Measurements from ENCODE around the gene APOL1. TPM values are rescaled to one million over a fixed set of nuclear protein-coding genes. Genes with fewer than 3 reads are reported as not detected.

Gene APOL1
- polyA plus RNA-seq, 3 donors = 8.3 to 14.9 (median 9.3) TPM

DNA sequence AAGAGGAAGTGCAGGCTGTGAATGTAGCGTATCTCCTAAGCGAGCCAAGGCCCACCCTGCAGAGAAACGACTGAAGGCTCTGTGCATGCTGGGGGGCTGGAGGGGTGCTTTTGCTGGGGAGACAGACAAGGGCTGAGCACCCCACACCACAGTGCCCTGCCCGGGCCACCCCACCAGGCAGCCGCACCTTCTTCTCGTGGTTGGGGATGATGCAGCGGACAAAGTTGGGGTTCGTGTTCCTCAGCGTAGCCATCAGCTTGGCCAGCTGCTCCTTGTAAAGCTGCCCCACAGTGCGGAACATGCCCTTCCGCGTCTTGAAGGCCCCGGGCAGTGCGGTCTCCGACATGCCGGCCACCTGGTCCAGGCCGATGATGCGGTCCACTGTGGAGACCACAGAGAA is 53.3 kb downstream of the APOL1 start:
- DNase-seq = no peak

DNA sequence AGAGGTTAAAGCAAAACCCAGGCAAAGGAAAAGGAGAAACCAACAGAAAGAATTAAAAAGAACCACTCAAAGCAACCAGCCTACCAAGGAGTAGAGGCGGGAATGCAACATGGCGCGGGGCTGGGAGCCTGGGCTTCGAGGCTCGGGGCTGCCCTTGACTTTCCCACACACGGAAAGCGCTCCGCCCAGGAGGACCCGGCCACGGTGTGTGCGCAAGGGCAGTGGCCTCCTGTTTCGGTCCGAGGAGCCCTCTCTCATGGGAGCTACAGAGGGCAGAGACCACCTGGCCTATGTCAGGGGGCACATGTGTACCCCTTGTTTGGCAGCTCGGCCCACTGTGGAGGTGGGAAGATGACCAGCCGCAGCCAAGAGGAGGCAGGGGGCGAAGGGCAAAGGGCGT is 55.9 kb downstream of the APOL1 start:
- DNase-seq = no peak

DNA sequence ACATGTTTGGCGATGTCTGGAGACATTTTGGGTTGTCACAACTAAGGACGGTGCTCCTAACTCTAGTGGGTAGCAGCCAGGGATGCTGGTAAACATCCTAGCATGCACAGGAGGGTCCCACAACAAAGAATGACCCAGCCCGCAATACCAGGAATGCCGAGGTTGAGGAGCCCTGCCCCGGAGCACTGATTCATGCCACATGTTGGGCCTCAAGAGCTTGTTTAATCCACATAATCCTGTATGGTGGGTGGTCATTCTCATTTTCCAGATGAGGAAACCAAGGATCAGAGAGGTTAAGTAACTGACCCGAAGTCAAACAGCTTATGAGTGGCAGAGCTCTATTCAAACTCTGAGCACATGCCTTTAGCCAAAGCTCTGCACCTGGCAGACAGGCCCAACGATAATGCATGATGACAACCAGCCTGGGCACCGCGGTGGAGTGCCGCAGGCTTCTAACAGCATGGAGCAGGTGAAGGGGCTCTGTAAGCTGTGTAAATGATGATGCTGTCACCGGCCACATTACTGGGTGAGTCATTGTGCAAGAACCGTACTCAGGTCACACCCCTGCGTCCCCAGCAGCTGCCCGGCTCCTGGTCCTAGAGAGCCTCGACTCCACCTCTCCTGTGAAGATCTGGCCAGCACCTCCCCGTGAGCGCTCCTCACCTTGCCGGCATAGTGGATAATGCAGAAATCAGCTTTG is 58.6 kb downstream of the APOL1 start:
- no peak for DNase-seq

DNA sequence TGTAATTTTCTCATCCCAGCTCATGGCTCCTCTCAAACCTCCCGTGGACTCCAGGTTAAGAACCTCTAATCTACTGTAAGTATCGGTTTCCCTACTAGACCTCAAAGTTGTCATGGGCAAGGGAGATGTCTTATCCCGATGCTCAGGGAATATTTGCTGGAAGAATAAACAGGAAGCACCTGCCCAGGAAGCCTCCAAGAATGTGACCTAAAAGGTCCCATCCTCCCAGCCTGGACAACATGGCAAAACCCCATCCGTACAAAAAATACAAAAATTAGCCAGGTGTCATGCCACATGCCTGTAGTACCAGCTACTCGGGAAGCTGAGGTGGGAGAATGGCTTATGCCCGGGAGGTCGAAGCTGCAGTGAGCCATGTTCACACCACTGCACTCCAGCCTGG is 62.4 kb downstream of the APOL1 start:
- no peak for DNase-seq

DNA sequence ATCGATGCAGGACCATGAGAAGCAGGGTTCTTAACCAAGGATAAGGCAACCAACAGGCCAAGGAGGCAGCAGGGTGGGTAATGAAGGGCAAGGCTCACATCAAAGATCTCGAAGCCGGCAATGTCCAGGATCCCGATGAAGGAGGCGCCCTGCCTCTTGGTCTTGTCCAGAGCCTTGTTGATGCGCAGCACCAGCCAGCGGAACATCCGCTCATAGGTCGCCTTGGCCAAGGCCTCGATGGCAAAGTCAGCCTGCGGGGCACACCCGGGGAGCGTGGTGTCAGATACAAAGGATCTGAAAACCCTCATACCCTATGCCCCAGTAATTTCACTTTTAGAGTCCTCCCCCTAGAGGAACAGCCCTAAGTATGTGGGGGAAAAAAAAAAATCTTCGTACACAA is 63.5 kb downstream of the APOL1 start:
- DNase-seq = no peak

Other genes starting within 250 kb of the APOL1 start
- 100 to 1,000 TPM; 121 to 126 (median 125) TPM for gene RBFOX2, start 224.3 kb upstream of the APOL1 start, polyA plus RNA-seq (ENCODE audit: insufficient read length in 3 of 3)
- gene APOL3, start 92.4 kb upstream of the APOL1 start, polyA plus RNA-seq (ENCODE audit: insufficient read length in 3 of 3) = 10 to 100 TPM; 13.1 to 16.7 (median 15.9) TPM
- gene APOL4, start 51.3 kb upstream of the APOL1 start, polyA plus RNA-seq (ENCODE audit: insufficient read length in 3 of 3) = 10 to 100 TPM in 1 of 3 donors, 1 to 10 TPM in 2; 5.2 to 10.2 (median 6.1) TPM
- gene APOL2, start 13.6 kb upstream of the APOL1 start, polyA plus RNA-seq (ENCODE audit: insufficient read length in 3 of 3) = 10 to 100 TPM; 22.4 to 34.8 (median 34.1) TPM
- 100 to 1,000 TPM; 250 to 336 (median 293) TPM for gene MYH9, start 134.8 kb downstream of the APOL1 start, polyA plus RNA-seq (ENCODE audit: insufficient read length in 3 of 3)
- gene TXN2, start 228.5 kb downstream of the APOL1 start, polyA plus RNA-seq (ENCODE audit: insufficient read length in 3 of 3) = 100 to 1,000 TPM; 124 to 142 (median 126) TPM